Inferior parietal cortex (tissue), 1 donor: Measurements from ENCODE around the gene TMEM145.
A peak's percentile ranks its signal among the peaks of the same experiment; 100 is the strongest.

Source experiments
- DNase-seq: peaks from one replicate; pipeline ENCODE4 v3.0.0-alpha.2; 2016; ENCODE audit errors: extremely low spot score

Gene TMEM145

DNA sequence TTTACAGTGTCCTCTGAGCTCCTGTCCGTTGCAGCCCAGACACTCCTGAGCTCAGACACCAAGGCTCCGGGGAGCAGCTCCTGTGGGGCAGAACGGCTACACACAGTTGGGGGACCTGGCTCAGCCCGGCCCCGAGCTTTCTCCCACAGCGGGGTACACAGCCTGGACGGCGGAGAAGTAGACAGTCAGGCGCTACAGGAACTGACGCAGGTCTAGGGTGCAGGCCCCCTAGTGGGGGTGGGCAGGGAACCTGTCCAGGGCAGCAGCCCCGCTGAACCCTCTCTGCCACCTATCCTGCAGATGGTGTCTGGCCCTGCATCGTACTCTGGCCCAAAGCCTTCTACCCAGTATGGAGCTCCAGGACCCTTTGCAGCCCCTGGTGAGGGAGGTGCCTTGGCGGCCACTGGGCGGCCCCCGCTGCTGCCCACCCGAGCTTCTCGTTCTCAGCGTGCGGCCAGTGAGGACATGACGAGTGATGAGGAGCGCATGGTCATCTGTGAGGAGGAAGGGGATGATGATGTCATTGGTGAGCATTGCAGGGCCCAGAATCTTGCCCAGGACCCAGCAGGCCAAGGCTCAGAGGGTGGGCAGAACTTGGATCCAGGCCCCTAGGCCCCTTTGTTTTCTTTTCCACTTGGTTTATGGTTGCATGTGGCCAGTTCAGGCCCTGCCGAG is 24.1 kb upstream of the TMEM145 start:
- no peak for DNase-seq

DNA sequence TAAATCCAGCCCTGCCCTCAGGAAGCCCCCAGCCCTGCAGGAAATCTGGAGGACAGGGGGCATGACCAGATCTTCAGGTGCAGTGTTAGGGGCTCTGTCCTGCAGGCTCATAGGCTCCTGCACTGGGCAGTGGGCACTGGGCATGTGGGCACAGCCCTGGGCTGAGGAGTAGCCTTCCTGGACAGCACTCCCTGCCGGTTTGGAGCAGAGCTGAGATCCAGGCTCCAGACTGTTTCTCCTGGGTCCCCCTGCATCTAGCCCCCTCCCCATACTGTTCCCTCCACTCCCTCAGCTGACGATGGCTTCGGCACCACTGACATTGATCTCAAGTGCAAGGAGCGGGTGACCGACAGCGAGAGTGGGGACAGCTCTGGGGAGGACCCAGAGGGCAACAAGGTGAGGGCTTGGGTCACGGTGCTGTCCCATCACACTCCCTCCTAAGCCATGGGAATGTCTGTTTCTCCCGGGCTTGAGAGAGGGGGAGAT is 23.5 kb upstream of the TMEM145 start:
- no peak for DNase-seq

DNA sequence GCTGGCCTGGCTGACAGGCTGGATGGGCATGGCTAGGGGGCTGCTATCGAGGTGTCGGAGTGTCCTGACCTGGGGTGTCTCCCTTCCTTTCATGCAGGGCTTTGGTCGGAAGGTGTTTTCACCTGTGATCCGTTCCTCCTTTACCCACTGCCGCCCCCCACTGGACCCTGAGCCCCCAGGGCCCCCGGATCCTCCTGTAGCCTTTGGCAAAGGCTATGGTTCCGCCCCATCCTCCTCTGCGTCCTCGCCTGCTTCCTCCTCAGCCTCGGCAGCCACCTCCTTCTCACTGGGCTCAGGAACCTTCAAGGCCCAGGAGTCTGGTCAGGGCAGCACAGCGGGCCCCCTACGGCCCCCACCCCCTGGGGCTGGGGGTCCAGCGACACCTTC is 23.0 kb upstream of the TMEM145 start:
- no peak for DNase-seq

DNA sequence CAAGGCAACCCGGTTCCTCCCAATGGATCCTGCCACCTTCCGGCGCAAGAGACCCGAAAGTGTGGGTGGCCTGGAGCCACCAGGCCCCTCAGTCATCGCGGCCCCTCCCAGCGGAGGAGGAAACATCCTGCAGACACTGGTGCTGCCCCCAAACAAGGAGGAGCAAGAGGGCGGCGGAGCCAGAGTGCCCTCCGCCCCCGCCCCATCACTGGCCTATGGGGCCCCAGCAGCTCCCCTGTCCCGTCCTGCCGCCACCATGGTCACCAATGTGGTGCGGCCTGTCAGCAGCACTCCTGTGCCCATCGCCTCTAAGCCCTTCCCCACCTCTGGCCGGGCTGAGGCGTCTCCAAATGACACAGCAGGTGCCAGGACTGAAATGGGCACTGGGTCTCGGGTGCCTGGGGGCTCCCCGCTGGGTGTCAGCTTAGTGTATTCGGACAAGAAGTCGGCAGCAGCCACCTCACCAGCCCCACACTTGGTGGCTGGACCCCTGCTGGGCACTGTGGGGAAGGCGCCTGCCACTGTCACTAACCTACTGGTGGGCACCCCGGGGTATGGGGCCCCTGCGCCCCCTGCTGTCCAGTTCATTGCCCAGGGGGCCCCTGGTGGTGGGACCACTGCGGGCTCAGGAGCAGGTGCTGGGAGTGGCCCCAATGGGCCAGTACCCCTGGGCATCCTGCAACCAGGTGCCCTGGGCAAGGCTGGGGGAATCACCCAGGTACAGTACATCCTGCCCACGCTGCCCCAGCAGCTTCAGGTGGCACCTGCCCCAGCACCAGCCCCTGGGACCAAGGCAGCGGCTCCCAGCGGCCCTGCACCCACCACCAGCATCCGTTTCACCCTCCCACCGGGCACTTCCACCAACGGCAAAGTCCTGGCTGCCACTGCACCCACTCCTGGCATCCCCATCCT is 22.3 kb upstream of the TMEM145 start:
- DNase-seq = no peak

DNA sequence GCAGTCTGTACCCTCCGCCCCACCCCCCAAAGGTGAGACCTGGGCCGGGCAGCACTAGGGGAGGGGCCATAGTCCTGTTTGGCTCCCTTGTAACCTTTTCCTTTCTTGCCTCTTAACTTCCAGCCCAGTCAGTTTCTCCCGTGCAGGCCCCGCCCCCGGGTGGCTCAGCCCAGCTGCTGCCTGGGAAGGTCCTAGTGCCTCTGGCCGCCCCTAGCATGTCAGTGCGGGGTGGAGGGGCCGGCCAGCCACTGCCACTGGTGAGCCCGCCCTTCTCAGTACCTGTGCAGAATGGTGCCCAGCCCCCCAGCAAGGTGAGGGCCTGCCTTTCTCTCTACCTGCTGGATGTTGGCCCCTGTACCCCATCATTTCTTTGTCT is 21.7 kb upstream of the TMEM145 start:
- no peak for DNase-seq

DNA sequence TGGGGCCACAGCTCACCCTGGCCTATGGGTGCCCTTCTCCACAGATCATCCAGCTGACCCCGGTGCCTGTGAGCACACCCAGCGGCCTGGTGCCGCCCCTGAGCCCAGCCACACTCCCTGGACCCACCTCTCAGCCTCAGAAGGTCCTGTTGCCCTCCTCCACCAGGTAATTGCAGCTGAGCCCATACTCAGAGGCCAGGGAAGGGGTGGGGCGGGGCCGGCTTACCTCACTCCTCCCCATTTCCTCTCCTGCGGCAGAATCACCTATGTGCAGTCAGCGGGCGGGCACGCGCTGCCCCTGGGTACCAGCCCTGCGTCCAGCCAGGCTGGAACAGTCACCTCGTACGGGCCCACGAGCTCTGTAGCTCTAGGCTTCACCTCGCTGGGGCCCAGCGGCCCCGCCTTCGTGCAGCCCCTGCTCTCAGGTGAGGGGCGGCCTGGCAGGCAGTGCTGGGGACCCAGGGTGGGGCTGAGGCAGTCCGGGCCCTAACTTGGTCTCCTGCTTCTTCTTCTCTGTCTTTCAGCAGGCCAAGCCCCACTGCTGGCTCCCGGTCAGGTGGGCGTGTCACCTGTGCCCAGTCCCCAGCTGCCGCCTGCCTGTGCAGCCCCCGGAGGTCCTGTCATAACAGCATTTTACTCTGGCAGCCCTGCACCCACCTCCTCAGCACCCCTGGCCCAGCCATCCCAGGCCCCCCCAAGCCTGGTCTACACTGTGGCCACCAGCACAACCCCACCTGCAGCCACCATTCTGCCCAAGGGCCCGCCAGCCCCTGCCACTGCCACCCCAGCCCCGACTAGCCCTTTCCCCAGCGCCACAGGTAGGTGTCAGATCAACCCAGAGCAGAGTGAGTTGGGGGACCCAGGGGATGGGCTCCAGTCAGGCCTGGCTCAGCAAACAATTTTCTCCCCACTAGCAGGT is 20.8 kb upstream of the TMEM145 start:
- DNase-seq = no peak

DNA sequence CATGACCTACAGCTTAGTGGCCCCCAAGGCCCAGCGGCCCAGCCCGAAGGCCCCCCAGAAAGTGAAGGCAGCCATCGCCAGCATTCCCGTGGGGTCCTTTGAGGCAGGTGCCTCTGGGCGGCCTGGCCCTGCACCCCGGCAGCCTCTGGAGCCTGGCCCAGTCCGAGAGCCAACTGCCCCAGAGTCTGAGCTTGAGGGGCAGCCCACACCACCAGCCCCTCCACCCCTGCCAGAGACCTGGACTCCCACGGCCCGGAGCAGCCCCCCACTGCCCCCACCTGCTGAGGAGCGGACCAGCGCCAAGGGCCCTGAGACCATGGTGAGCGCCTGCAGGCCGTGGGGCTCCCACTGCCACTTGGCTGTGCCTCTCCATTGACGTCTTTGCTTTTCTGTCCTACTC is 20.1 kb upstream of the TMEM145 start:
- no peak for DNase-seq

DNA sequence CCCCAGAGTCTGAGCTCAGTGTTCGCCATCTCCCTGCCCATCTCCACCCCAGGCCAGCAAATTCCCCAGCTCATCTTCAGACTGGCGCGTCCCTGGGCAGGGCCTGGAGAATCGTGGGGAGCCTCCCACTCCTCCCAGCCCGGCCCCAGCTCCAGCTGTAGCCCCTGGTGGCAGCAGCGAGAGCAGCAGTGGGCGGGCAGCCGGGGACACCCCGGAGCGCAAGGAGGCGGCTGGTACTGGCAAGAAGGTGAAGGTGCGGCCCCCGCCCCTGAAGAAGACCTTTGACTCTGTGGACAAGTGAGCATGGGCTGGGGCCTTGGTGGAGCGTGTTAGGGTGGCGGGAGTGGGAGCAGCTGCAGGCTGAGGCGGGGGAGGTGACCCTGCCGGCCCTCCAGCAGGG is 19.6 kb upstream of the TMEM145 start:
- DNase-seq = no peak

DNA sequence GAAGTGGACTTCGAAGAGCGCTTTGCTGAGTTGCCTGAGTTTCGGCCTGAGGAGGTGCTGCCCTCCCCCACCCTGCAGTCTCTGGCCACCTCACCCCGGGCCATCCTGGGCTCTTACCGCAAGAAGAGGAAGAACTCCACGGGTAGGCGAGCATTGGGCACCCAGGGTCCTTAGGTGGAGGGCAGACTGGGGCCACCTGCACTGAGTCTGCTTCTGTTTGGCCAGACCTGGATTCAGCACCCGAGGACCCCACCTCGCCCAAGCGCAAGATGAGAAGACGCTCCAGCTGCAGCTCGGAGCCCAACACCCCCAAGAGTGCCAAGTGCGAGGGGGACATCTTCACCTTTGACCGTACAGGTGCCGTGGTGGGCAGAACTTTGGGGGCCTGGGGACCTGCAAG is 19.2 kb upstream of the TMEM145 start:
- DNase-seq = no peak

DNA sequence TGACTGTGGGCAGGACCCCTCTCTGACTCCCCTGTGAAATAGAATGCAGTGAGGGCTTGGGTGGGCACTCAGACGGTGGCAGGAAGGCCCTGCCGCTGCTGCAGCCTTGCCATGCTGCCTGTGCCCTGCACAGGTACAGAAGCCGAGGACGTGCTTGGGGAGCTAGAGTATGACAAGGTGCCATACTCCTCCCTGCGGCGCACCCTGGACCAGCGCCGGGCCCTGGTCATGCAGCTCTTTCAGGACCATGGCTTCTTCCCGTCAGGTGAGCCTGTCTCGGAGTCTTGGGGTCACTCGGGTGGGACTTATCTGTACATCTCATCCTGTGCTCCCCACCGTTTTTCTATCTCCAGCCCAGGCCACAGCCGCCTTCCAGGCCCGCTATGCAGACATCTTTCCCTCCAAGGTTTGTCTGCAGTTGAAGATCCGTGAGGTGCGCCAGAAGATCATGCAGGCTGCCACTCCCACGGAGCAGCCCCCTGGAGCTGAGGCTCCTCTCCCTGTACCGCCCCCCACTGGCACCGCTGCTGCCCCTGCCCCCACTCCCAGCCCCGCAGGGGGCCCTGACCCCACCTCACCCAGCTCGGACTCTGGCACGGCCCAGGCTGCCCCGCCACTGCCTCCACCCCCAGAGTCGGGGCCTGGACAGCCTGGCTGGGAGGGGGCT is 18.5 kb upstream of the TMEM145 start:
- DNase-seq = no peak

DNA sequence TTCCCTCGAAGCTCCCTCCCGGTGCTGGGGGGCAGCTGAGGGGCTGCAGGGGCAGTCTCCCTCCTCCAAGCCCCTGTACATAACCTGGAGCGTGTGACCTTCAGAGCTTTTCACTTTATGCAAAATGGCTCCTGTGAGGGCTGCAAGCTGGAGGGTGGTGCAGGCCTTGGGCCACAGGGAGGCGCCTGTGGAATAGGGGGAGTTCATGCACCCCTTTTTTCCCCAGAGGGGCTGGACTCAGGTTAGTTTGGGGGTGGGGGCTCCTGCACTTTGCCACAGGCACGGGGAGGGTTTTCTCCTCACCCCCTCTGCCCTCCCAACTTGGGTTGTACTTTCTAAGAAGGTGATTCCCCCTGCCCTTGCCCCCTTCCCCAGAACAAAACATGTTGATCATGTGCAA is 17.8 kb upstream of the TMEM145 start:
- DNase-seq = no peak

DNA sequence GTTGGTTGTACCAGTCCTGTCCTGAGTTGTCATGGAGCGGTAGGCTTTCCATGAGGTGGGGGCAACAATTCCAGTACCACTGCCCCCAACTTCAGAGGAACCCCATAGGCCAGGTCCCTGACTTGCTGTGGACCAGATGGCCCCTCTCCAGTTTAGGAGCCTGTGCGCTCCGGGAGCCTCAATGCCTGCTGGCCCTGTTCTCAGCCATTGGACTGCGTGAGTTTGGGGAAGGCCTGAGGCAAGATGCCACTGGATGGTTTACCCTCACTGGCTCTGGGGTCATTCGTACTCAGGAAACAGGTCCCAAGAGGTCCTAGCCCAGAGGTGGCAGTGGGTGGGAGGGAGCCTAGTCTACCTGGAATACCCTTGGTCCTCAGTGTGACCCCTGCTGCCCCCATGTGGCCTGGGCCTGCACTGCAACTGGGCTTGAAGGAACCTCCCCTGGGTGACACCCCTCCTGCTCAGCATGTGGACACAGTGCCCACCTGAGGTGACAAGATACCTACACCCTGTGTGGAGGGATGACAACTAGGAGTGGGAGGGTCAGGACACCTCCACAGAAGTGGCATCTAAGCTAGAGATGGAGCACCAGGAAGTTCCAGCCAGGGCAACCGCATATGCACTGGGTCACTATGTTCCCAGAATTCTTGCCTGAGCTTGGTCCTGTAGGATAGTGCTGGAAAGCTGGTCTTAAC is 17.1 kb upstream of the TMEM145 start:
- peak; percentile 83 for DNase-seq

DNA sequence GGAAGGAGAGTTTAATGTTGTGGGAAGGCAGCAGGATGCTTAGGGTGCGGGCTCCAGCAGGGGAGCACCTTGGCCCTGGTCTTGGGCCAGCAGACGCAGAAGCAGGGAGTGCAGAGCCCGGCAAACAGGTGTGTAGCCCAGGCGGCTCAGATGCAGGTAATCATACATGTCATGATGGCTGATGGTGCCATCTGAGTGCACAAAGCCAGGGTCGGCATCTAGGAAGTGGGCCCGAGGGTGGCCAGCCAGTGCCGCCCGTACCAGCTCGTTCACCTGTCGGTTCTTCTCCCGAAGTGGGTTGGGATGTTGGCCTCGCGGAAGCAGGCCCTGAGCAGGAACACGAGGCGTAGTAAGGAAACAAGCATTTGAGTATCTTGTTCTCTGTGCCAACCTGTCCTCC is 16.1 kb upstream of the TMEM145 start:
- no peak for DNase-seq

DNA sequence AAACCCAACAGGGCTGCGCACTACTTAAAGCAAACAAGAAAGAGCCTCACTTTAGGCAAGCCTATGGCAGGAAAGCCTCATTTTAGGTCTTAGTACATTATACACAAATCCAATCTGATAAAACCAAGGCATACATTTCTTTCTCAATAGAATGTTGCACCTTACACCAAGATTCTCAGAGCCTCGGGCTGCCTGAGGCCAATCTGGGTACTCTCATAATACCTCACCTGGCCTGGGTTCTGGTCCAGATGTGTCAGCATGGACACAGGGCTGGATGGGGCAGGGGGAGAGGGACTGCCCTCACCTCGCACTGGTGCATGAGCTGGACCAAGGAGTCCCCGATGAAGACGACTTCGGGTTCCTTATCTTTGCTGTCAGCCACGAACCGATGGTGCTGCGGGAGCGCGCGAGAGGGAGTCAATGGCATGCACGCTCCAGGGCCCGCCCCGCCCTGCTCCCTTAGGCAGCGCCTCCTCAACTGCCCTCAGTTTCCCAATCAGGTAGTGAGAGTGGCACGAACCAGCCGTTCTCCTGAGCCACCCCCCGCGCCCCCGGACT is 11.4 kb upstream of the TMEM145 start, which contains the start of gene PRR19:
PRR19 (plus strand) TSS at position 487 of the 558 bp plus-strand sequence. CDS start 7,453 bp downstream, outside the sequence.
- no peak for DNase-seq

DNA sequence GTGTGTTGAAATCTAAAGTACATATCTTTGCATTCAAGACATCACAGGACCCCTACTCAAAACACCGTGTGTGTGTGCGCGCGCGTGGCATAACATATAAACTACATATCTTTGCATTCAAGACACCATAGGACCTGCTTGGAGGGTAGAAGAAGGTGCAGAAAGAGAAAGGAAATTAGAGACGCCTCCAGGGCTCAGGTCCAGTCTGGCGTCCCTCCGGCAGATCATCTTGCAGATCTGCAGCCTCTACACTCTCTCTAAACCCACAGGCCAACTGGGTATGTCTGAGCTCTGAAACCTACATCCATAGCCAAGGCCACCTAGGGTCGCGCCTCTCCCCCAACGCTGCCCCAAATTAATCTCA is 10.0 kb upstream of the TMEM145 start:
- DNase-seq = no peak

DNA sequence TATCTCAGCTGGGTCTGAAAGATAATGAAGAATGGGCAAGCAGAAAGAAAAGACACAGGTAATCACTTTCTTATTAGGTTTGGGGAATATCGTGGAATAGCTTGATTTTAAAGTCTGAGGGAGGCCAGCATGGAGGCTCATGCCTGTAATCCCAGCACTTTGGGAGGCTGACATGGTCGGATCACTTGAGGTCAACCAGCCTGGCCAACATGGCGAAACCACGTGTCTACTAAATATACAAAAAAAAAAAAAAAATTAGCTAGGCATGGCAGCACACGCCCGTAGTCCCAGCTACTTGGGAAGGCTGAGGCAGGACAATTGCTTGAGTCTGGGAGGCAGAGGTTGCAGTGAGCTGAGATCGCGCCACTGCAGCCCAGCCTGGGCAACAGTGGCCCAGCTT is 9.2 kb upstream of the TMEM145 start:
- DNase-seq = no peak

DNA sequence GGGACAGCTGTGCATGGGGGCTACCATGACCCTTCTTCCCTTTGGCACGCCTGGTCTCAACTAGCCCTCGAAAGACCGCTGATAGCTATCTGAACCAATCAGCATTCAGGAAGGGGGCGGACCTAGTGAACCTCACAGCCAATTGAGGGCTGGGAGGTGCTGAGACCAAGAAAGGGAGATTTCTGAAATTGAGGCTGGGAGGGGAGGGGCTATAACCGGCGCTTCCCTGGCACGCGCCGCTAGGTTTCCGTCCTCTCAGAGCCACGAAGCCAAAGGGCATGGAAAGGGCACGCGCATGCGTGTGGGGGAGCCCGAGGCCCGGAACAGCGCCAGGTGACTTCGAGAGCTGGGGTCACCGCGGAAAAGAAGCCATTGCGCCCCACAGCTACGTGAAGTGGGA is 6.5 kb upstream of the TMEM145 start:
- DNase-seq = no peak

DNA sequence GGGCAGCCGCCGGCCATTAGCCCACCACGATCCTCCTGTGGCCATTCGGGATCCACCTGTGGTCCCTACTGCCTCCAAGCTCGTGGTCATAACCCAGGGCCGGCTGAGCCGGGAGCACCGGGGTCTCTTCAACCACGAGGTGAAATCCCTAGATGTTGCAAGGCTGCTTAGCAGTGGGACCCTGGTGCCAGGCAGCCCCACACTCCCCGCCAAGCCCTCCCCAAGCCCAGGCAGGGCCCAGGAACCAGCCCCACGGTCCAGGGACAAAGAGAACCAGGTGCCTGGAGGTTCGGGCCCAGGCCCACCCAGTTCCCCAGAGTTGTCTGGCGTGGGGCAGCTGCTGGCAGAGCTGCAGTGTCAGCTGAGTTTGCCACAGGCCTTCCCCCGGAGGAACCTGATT is 3.4 kb upstream of the TMEM145 start:
- DNase-seq = no peak

DNA sequence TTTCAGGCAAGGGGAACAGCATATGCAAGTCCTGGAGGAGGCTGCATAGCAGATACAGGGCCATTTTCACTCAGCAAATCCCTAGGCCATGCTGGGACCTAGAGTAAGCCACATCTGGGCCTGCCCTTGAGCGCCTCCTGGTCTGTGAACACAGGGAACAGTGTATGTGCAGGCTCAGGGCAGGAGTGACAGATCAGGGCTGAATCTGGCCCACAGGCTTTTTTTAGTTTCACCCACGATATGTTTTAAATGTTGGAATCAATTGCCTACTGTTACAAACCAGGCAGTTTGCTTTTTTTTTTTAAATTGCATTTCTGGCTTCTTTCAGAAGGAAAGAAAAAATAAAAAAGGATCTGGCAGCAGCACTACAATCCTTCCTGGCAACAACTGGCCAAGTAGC is 1.5 kb upstream of the TMEM145 start:
- DNase-seq = no peak

DNA sequence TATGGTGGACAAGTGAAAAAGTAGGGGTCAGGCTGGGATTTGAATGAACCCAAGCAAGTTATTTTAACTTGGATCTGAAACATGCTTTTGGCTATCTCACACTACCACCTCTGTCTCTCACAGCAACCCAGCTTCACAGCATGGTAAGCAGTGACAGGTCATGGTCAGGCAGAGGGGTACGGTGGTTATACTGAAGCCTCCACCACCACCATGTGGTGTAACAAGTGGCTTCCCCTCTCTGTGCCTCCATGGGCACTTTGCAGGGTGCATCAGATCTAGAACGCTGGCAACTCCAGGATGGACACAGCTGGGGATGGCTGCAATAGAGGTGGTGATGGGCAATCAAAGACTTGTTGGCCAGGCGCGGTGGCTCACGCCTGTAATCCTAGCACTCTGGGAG is 739 bp upstream of the TMEM145 start:
- DNase-seq = no peak
